ENCODE results near the gene EFTUD2.

- TF ChIP-seq PPARA (CRISPR knock-in tag; IDR thresholded peaks at IDR 0.05; ENCODE audit: borderline replicate concordance): no peak
- no peak for TF ChIP-seq PATZ1 (CRISPR knock-in tag; IDR thresholded peaks at IDR 0.05; ENCODE audit: borderline replicate concordance)
- TF ChIP-seq TSHZ2 (CRISPR knock-in tag; IDR thresholded peaks at IDR 0.05): no peak
- TF ChIP-seq BACH2 (CRISPR knock-in tag; IDR thresholded peaks at IDR 0.05; ENCODE audit: borderline replicate concordance): no peak
- TF ChIP-seq ZFP3 (CRISPR knock-in tag; IDR thresholded peaks at IDR 0.05): no peak
- no peak for TF ChIP-seq CSDC2 (CRISPR knock-in tag; IDR thresholded peaks at IDR 0.05)
- TF ChIP-seq TCF4 (CRISPR knock-in tag; IDR thresholded peaks at IDR 0.05; ENCODE audit: borderline replicate concordance): no peak
- no peak for TF ChIP-seq CREB5 (CRISPR knock-in tag; IDR thresholded peaks at IDR 0.05; ENCODE audit: low read depth)
- no peak for TF ChIP-seq GLIS3 (CRISPR knock-in tag; IDR thresholded peaks at IDR 0.05)
- no peak for TF ChIP-seq ARNTL (CRISPR knock-in tag; IDR thresholded peaks at IDR 0.05; ENCODE audit: borderline replicate concordance, low read depth)
- TF ChIP-seq CSRNP3 (CRISPR knock-in tag; IDR thresholded peaks at IDR 0.05): no peak
- no peak for TF ChIP-seq ESRRG (CRISPR knock-in tag; IDR thresholded peaks at IDR 0.05)
- no peak for TF ChIP-seq RARB (CRISPR knock-in tag; IDR thresholded peaks at IDR 0.05)
Observed at GRCh38 chr17:44934745-44935105, 35.5 kb upstream of the EFTUD2 start.

Data from SK-N-SH treated with all-trans-retinoic acid at 6 μM for 48 hours (cell line).